Stimulated activated CD4-positive, alpha-beta T cell treated with anti-CD3 and anti-CD28 coated beads, Interleukin-2, amount 100 ng/mL, for 4 hours (primary cell): ENCODE data around the gene PDXDC1.
"Not testable (repeated sequence)": the region's sequence is repeated elsewhere in the genome, so short reads cannot be mapped to it uniquely, and the experiment has no call there.

Source experiments
- DNase-seq: peaks from one replicate; pipeline ENCODE4 v3.0.0-alpha.2; 2020; ENCODE audit warnings: low read depth

Gene PDXDC1

GRCh38 chr16:15135483-15136360, 160.9 kb downstream of the PDXDC1 start:
- DNase-seq, result not testable (repeated sequence)

- DNase-seq, result not testable (repeated sequence)
These were observed 162.7 kb downstream of the PDXDC1 start for GRCh38 chr16:15137514-15137913.

- not testable (repeated sequence) for DNase-seq
These were observed 165.9 kb downstream of the PDXDC1 start for GRCh38 chr16:15140444-15141365.

- no peak for DNase-seq
These were observed 166.8 kb downstream of the PDXDC1 start for GRCh38 chr16:15141586-15141985.

GRCh38 chr16:15142107-15142890, 167.5 kb downstream of the PDXDC1 start:
- not testable (repeated sequence) for DNase-seq

GRCh38 chr16:15142891-15143600, 168.2 kb downstream of the PDXDC1 start:
- not testable (repeated sequence) for DNase-seq

GRCh38 chr16:15143601-15144091, 168.8 kb downstream of the PDXDC1 start:
- not testable (repeated sequence) for DNase-seq

- DNase-seq, result not testable (repeated sequence)
These were observed 169.3 kb downstream of the PDXDC1 start for GRCh38 chr16:15144092-15144631.

GRCh38 chr16:15144781-15145417, 170.1 kb downstream of the PDXDC1 start:
- not testable (repeated sequence) for DNase-seq

GRCh38 chr16:15145418-15146263, 170.8 kb downstream of the PDXDC1 start:
- not testable (repeated sequence) for DNase-seq

GRCh38 chr16:15146264-15146662, 171.4 kb downstream of the PDXDC1 start:
- DNase-seq, result not testable (repeated sequence)

GRCh38 chr16:15148831-15149230, 174.0 kb downstream of the PDXDC1 start:
- not testable (repeated sequence) for DNase-seq

- not testable (repeated sequence) for DNase-seq
These were observed 174.4 kb downstream of the PDXDC1 start for GRCh38 chr16:15149260-15149659.

- not testable (repeated sequence) for DNase-seq
These were observed 179.2 kb downstream of the PDXDC1 start for GRCh38 chr16:15154005-15154404.

GRCh38 chr16:15154650-15155562, 180.1 kb downstream of the PDXDC1 start:
- peak; percentile 86 for DNase-seq

GRCh38 chr16:15157644-15158043, 182.8 kb downstream of the PDXDC1 start:
- not testable (repeated sequence) for DNase-seq

- not testable (repeated sequence) for DNase-seq
These were observed 184.8 kb downstream of the PDXDC1 start for GRCh38 chr16:15159671-15160070.

- not testable (repeated sequence) for DNase-seq
These were observed 185.7 kb downstream of the PDXDC1 start for GRCh38 chr16:15160571-15160970.
